Mesenchymal stem cell (in vitro differentiated cells and primary cell): ENCODE results near the gene ITGA5.
A peak's percentile ranks its signal among the peaks of the same experiment; 100 is the strongest.

ENCODE experiments used
- DNase-seq: peaks from one replicate; pipeline ENCODE4 v3.0.0-alpha.2; 2013
- H2AFZ ChIP-seq: one replicate; pipeline ENCODE4 v1.6.1; 2013; ENCODE audit warnings: low read depth, mild to moderate bottlenecking, control low read depth, inconsistent platforms, low read length, moderate library complexity
- H2AK5ac ChIP-seq: 2 replicates; pipeline ENCODE4 v1.6.1; 2013; ENCODE audit warnings: low read length, moderate library complexity, mild to moderate bottlenecking, inconsistent platforms; ENCODE audit not compliant: severe bottlenecking
- H2BK120ac ChIP-seq: one replicate; pipeline ENCODE4 v1.6.1; 2013; ENCODE audit warnings: low read depth, mild to moderate bottlenecking, inconsistent platforms, low read length, moderate library complexity
- H2BK12ac ChIP-seq, 2 experiments: one replicate each; pipeline ENCODE4 v1.6.1; 2013; ENCODE audit warnings: inconsistent platforms in 2 of 2, low read length in 2 of 2, mild to moderate bottlenecking in 2 of 2, moderate library complexity in 2 of 2, control low read depth in 1 of 2
- H2BK15ac ChIP-seq: one replicate; pipeline ENCODE4 v1.6.1; 2013; ENCODE audit warnings: mild to moderate bottlenecking, low read depth, inconsistent platforms; ENCODE audit not compliant: poor library complexity, severe bottlenecking
- H2BK5ac ChIP-seq: 2 replicates; pipeline ENCODE4 v1.6.1; 2013; ENCODE audit warnings: low read depth, mild to moderate bottlenecking, low read length, control low read depth, inconsistent platforms; ENCODE audit not compliant: poor library complexity, severe bottlenecking
- H3K14ac ChIP-seq, 2 experiments: one replicate each; pipeline ENCODE4 v1.6.1; 2013; ENCODE audit warnings: inconsistent platforms in 2 of 2, low read length in 2 of 2, control low read depth in 1 of 2, mild to moderate bottlenecking in 1 of 2, moderate library complexity in 1 of 2
- H3K18ac ChIP-seq, 2 experiments: one replicate each; pipeline ENCODE4 v1.6.1; 2013; ENCODE audit warnings: inconsistent platforms in 2 of 2, low read length in 2 of 2, control low read depth in 1 of 2, low read depth in 1 of 2, mild to moderate bottlenecking in 1 of 2
- H3K23ac ChIP-seq, 2 experiments: one replicate each; pipeline ENCODE4 v1.6.1; 2013; ENCODE audit warnings: inconsistent platforms in 2 of 2, low read length in 2 of 2, mild to moderate bottlenecking in 2 of 2, moderate library complexity in 2 of 2, control low read depth in 1 of 2
- H3K27ac ChIP-seq: 2 replicates; pipeline ENCODE4 v1.5.1; 2013; ENCODE audit warnings: mild to moderate bottlenecking, moderate library complexity, low read length, control low read depth, inconsistent platforms; ENCODE audit not compliant: poor library complexity, severe bottlenecking
- H3K27me3 ChIP-seq, 2 experiments: 2 replicates each; pipeline versions ENCODE4 v1.6.1 to v1.7.0; 2013; ENCODE audit warnings: low read length in 2 of 2, mild to moderate bottlenecking in 2 of 2, moderate library complexity in 2 of 2, control low read depth in 1 of 2, inconsistent platforms in 1 of 2; ENCODE audit not compliant: control insufficient read depth in 1 of 2, insufficient read depth in 1 of 2
- H3K36me3 ChIP-seq, 2 experiments: 2 replicates each; pipeline versions ENCODE4 v1.6.1 to v1.7.0; 2013; ENCODE audit warnings: low read length in 2 of 2, control low read depth in 1 of 2, inconsistent platforms in 1 of 2, low read depth in 1 of 2, mild to moderate bottlenecking in 1 of 2; ENCODE audit not compliant: insufficient read depth in 2 of 2, control insufficient read depth in 1 of 2
- H3K4ac ChIP-seq, 2 experiments: one replicate each; pipeline ENCODE4 v1.6.1; 2013; ENCODE audit warnings: inconsistent platforms in 2 of 2, low read length in 2 of 2, mild to moderate bottlenecking in 2 of 2, moderate library complexity in 2 of 2, control low read depth in 1 of 2, low read depth in 1 of 2
- H3K4me1 ChIP-seq: 2 replicates; pipeline ENCODE4 v1.6.1; 2013; ENCODE audit warnings: low read depth, low read length, control low read depth; ENCODE audit not compliant: control insufficient read depth, insufficient read depth
- H3K4me2 ChIP-seq: 2 replicates; pipeline ENCODE4 v1.6.1; 2013; ENCODE audit warnings: low read length, mild to moderate bottlenecking, inconsistent platforms; ENCODE audit not compliant: poor library complexity, severe bottlenecking
- H3K4me3 ChIP-seq, 2 experiments: 2 replicates each; pipeline versions ENCODE4 v1.5.1 to v1.7.0; 2013; ENCODE audit warnings: low read length in 2 of 2, mild to moderate bottlenecking in 2 of 2, control low read depth in 1 of 2, low read depth in 1 of 2; ENCODE audit not compliant: insufficient read depth in 1 of 2
- H3K79me1 ChIP-seq: replicated peaks from 2 replicates; pipeline ENCODE4 v1.6.1; 2013; ENCODE audit warnings: mild to moderate bottlenecking, control low read depth, low read length, inconsistent platforms; ENCODE audit not compliant: poor library complexity, severe bottlenecking
- H3K9ac ChIP-seq: 2 replicates; pipeline ENCODE4 v1.7.0; 2013; ENCODE audit warnings: mild to moderate bottlenecking, low read length, moderate library complexity
- H3K9me3 ChIP-seq: 2 replicates; pipeline ENCODE4 v1.7.0; 2013; ENCODE audit warnings: mild to moderate bottlenecking, low read length; ENCODE audit not compliant: control insufficient read depth
- H4K8ac ChIP-seq: one replicate; pipeline ENCODE4 v1.6.1; 2013; ENCODE audit warnings: inconsistent platforms, mild to moderate bottlenecking, low read length, moderate library complexity
- H4K91ac ChIP-seq: one replicate; pipeline ENCODE4 v1.6.1; 2013; ENCODE audit warnings: mild to moderate bottlenecking, low read length, inconsistent platforms
- WGBS: methylation state at CpG from one replicate; pipeline ENCODE4 v1.1.7; 2013; ENCODE audit warnings: mixed read lengths; 5-methylcytosine and 5-hydroxymethylcytosine counted together

Gene ITGA5

DNA sequence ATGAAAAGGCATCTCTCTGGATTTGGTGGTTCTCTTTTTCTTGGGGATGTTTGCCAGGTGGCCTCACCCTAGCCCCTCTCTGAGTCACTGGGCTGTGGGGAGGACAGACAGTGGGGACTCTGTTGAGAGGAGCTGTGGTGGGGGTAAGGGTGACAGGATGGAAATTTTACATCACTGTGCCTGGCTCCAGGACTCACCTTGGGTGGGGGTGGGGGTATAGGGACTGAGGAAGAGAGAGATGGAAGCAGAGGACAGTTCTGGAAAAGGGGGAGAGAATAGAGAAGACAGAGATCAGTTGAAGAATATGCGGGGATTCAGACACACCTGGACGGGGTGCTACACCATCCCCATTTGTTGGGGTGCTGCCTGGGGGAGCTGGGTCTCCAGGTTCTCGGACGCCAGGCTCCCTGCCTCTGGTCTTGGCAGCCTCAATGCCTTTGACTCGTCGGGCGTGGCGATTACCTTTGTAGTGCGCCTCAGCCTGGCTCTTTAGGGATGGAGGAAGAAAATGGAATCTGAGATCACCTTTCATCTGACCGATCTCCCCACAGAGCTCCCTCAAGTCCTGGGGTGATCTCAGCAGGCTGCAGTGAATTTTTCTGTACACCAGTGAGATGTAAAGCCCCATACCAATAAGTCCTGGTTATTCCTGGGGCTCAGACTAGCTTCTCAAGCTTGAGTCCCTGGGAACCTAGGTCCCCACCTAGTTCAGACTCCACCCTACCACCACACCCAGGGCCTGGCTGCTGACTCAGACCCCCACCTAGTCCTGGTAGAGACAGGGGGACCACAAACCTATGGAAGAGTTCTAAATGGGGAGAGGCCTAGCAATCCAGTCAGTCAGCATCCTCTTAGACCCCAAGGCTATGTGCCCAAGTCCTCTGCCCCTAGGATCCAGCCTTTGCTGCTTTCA, 45.2 kb downstream of the ITGA5 start:
- Histone ChIP-seq H2BK5ac (no peak overlapping the region), H2BK15ac (no peak overlapping the region), H2BK120ac (no peak overlapping the region), H3K36me3 (peaks cover 3 to 38% of the 10 kb centered on the region in 2 experiments), H3K79me1 (peaks cover 11% of the 10 kb centered on the region), H3K4me2 (no peak overlapping the region), H2BK12ac (no peak overlapping the region), H4K8ac (no peak overlapping the region), H4K91ac (no peak overlapping the region), H3K23ac (no peak overlapping the region), H2AK5ac (no peak overlapping the region), H3K27me3 (no peaks in the 10 kb centered on the region), H3K9me3 (no peaks in the 10 kb centered on the region), H3K4me1 (peaks cover 32% of the 10 kb centered on the region), H3K4ac (no peak overlapping the region), H3K4me3 (no peak overlapping the region), H3K27ac (no peak overlapping the region), H2AFZ (no peak overlapping the region), H3K18ac (no peak overlapping the region), H3K9ac (no peak overlapping the region), H3K14ac (no peak overlapping the region)
- WGBS = 94% methylated on average over 10 of the region's 10 CpGs
- DNase-seq = no peak

DNA sequence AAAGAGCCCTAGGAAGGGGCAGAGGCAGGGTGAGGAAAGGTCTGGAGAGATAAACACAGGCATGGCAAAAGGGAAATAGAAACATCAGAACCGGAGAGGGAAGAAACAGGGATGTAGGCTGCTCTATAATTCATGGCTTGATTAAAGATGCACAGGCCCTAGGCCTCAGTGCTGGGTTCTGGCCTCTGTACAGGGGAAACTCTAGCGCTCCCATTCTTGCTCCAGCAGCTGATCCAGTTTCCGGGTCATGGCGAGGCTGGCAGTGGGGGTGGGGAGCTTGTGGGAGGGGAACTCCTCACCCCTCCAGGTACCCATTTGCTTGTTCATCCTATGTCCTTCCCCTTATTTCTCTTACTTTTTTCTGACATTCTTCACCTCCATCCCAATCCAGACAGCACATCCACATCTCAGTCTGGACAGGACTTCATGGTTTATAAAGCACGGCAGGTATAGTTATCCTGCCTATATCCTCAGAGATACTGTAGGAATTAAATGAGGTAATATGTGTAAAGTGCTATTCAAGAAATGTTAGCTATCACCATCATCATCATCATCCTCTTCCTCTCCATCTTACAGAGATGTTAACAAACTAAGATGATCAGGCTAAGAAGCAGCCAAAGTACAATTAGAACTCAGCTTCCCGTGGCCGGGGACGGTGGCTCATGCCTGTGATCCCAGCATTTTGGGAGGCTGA, 46.8 kb downstream of the ITGA5 start:
- Histone ChIP-seq H2AK5ac (no peak overlapping the region), H3K14ac (no peak overlapping the region), H4K8ac (no peak overlapping the region), H4K91ac (peak overlapping the region; percentile 34), H3K23ac (no peak overlapping the region), H3K4ac (no peak overlapping the region), H3K27me3 (no peaks in the 10 kb centered on the region), H2BK120ac (no peak overlapping the region), H3K79me1 (peaks cover 2% of the 10 kb centered on the region), H2AFZ (no peak overlapping the region), H3K18ac (no peak overlapping the region), H2BK15ac (no peak overlapping the region), H3K4me1 (peaks cover 30% of the 10 kb centered on the region), H3K36me3 (peaks cover 3 to 31% of the 10 kb centered on the region in 2 experiments), H3K27ac (no peak overlapping the region), H3K4me2 (no peak overlapping the region), H2BK5ac (no peak overlapping the region), H3K4me3 (no peak overlapping the region), H3K9me3 (no peaks in the 10 kb centered on the region), H2BK12ac (no peak overlapping the region), H3K9ac (peak overlapping the region; percentile 49)
- DNase-seq = no peak
- 89% methylated on average over 7 of the region's 8 CpGs for WGBS

DNA sequence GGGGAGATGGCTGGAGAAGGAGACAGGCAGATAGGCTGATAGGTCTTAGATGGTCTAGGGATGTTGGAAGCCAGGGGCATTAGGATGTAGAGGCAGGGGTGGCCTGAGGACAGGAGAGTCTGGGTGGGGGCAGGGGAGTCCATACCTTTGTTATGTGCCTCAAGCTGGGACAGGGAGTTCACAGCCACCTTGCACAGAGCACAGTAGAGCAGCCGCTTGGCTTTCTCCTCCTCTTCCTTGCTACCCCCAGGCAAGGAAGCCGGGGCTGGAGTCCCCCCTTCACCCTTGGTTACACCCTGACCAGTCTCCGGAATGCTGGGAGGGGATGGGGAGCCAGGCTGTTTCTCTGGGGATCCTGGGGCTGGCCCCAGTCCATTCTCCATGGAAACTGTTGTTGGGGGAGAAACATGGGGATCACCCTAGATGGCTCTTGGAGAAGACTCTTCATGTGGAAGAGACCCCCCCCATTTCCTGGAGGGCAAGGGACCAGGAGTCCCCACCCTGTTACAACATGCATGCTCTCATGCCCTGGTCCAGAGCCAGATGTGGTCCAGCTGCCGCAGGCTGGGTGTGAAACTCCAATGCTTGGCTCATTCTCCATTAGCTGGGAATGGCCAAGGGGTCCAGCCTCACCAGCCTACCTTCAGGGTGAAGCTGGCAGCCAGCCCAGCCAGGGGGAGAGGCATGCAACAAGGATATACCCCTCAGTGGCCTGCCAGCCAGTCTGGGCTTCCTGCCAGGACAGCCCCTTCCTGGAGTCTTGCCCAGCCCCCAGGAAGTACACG, 47.5 kb downstream of the ITGA5 start:
- no peak overlapping the region for H2BK120ac ChIP-seq
- H2BK12ac ChIP-seq = peak overlapping the region in 1 of 2 experiments; percentile 25
- peak overlapping the region; percentile 62 for H3K9ac ChIP-seq
- DNase-seq = no peak
- no peak overlapping the region for H3K4me3 ChIP-seq
- peak overlapping the region in 1 of 2 experiments; percentile 74 for H3K18ac ChIP-seq
- H3K27me3 ChIP-seq = no peaks in the 10 kb centered on the region
- H3K4me2 ChIP-seq = no peak overlapping the region
- H3K14ac ChIP-seq = no peak overlapping the region
- peak overlapping the region; percentile 34 for H4K91ac ChIP-seq
- H2BK5ac ChIP-seq = no peak overlapping the region
- no peaks in the 10 kb centered on the region for H3K79me1 ChIP-seq
- WGBS = 76% methylated on average over 3 of the region's 5 CpGs
- no peak overlapping the region for H3K27ac ChIP-seq
- no peak overlapping the region for H3K23ac ChIP-seq
- H2BK15ac ChIP-seq = peak overlapping the region; percentile 57
- H3K4me1 ChIP-seq = peaks cover 30% of the 10 kb centered on the region
- peaks cover 3 to 28% of the 10 kb centered on the region in 2 experiments for H3K36me3 ChIP-seq
- no peaks in the 10 kb centered on the region for H3K9me3 ChIP-seq
- no peak overlapping the region for H2AK5ac ChIP-seq
- H2AFZ ChIP-seq = no peak overlapping the region
- H4K8ac ChIP-seq = no peak overlapping the region
- H3K4ac ChIP-seq = peak overlapping the region; percentile 24 to 32
